HepG2 (cell line): ENCODE results near the gene NPC1. TPM values are rescaled to one million over a fixed set of nuclear protein-coding genes. Genes with fewer than 3 reads are reported as not detected.
A peak's percentile ranks its signal among the peaks of the same experiment; 100 is the strongest.

ENCODE experiments used
- CSRNP2 ChIP-seq: sonication (generic); formaldehyde crosslinking; conservative IDR thresholded peaks from 2 replicates; pipeline ENCODE4 v1.8.0; 2022; ENCODE audit warnings: low read depth, missing genetic modification reagents
- FOXJ3 ChIP-seq: sonication (generic); formaldehyde crosslinking; IDR thresholded peaks from 2 replicates; pipeline ENCODE4 v1.4.0; 2020; ENCODE audit warnings: missing genetic modification reagents, mild to moderate bottlenecking, borderline replicate concordance
- KLF12 ChIP-seq: sonication (generic); formaldehyde crosslinking; IDR thresholded peaks from 2 replicates; pipeline ENCODE4 v1.4.0; 2020; ENCODE audit warnings: missing genetic modification reagents, borderline replicate concordance
- KLF9 ChIP-seq: IDR thresholded peaks from 2 replicates; pipeline ENCODE4 v1.6.1; 2016; ENCODE audit warnings: low read depth
- MTERF4 ChIP-seq: sonication (generic); formaldehyde crosslinking; IDR thresholded peaks from 2 replicates; pipeline ENCODE4 v1.8.0; 2023; ENCODE audit warnings: mild to moderate bottlenecking, missing genetic modification reagents
- NFIC ChIP-seq: IDR thresholded peaks from 2 replicates; pipeline ENCODE4 v1.6.1; 2012; ENCODE audit warnings: mild to moderate bottlenecking, low read length, inconsistent platforms
- REXO4 ChIP-seq: sonication (generic); formaldehyde crosslinking; IDR thresholded peaks from 2 replicates; pipeline ENCODE4 v1.8.0; 2022; ENCODE audit warnings: missing genetic modification reagents, mild to moderate bottlenecking, borderline replicate concordance
- SALL1 ChIP-seq: sonication (generic); formaldehyde crosslinking; IDR thresholded peaks from 2 replicates; pipeline ENCODE4 v1.8.0; 2022; ENCODE audit warnings: mild to moderate bottlenecking, missing genetic modification reagents
- SETDB1 ChIP-seq: sonication (generic); formaldehyde crosslinking; IDR thresholded peaks from 2 replicates; pipeline ENCODE4 v1.5.1; 2020; ENCODE audit warnings: missing genetic modification reagents, mild to moderate bottlenecking, borderline replicate concordance
- TBX3 ChIP-seq: fragments of 450-650 bp; IDR thresholded peaks from 2 replicates; pipeline ENCODE4 v1.6.1; 2017; ENCODE audit warnings: antibody characterized with exemption, mild to moderate bottlenecking, inconsistent platforms, borderline replicate concordance
- TOPORS ChIP-seq: sonication (generic); formaldehyde crosslinking; IDR thresholded peaks from 2 replicates; pipeline ENCODE4 v1.8.0; 2023; ENCODE audit warnings: mild to moderate bottlenecking, missing genetic modification reagents
- ZBTB14 ChIP-seq: sonication (generic); formaldehyde crosslinking; IDR thresholded peaks from 2 replicates; pipeline ENCODE4 v1.4.0; 2020; ENCODE audit warnings: missing genetic modification reagents
- ZBTB38 ChIP-seq: sonication (generic); formaldehyde crosslinking; IDR thresholded peaks from 2 replicates; pipeline ENCODE4 v1.5.1; 2020; ENCODE audit warnings: mild to moderate bottlenecking, missing genetic modification reagents
- ZNF235 ChIP-seq: sonication (generic); formaldehyde crosslinking; IDR thresholded peaks from 2 replicates; pipeline ENCODE4 v1.8.1; 2023; ENCODE audit warnings: mild to moderate bottlenecking, missing genetic modification reagents, borderline replicate concordance
- ZNF260 ChIP-seq: sonication (generic); formaldehyde crosslinking; IDR thresholded peaks from 2 replicates; pipeline ENCODE4 v1.4.0; 2020; ENCODE audit warnings: missing genetic modification reagents, low read depth, mild to moderate bottlenecking, borderline replicate concordance
- ZNF276 ChIP-seq: sonication (generic); formaldehyde crosslinking; IDR thresholded peaks from 2 replicates; pipeline ENCODE4 v1.4.0; 2020; ENCODE audit warnings: mild to moderate bottlenecking, low read depth, missing genetic modification reagents
- ZNF329 ChIP-seq: sonication (generic); formaldehyde crosslinking; IDR thresholded peaks from 2 replicates; pipeline ENCODE4 v1.9.0; 2021; ENCODE audit warnings: low read depth, mild to moderate bottlenecking, missing genetic modification reagents
- ZNF33B ChIP-seq: sonication (generic); formaldehyde crosslinking; IDR thresholded peaks from 2 replicates; pipeline ENCODE4 v1.5.1; 2020; ENCODE audit warnings: mild to moderate bottlenecking, missing genetic modification reagents
- ZNF34 ChIP-seq: sonication (generic); formaldehyde crosslinking; IDR thresholded peaks from 2 replicates; pipeline ENCODE4 v1.4.0; 2020; ENCODE audit warnings: mild to moderate bottlenecking, missing genetic modification reagents, borderline replicate concordance
- ZNF354B ChIP-seq: sonication (generic); formaldehyde crosslinking; IDR thresholded peaks from 2 replicates; pipeline ENCODE4 v1.8.0; 2022; ENCODE audit warnings: mild to moderate bottlenecking, missing genetic modification reagents
- ZNF496 ChIP-seq: sonication (generic); formaldehyde crosslinking; IDR thresholded peaks from 2 replicates; pipeline ENCODE4 v1.8.1; 2023; ENCODE audit warnings: mild to moderate bottlenecking, moderate library complexity, missing genetic modification reagents; ENCODE audit not compliant: insufficient replicate concordance
- polyA plus RNA-seq, 8 experiments: library from polyadenylated mRNA; depleted of rRNA in 3 of 8; stranded (reverse) in 7 of 8; unstranded in 1 of 8; fragments of >200 nt; fragmentation: Illumina TruSeq in 4 of 8; extraction: Trizol in 4 of 8; gene quantifications; 2 replicates each; pipeline versions ENCODE4 v1.2.1 to v1.2.3, GENCODE V29; 2011 to 2016; ENCODE audit warnings: low read depth in 4 of 8, missing spikeins in 1 of 8, mixed read lengths in 1 of 8; ENCODE audit not compliant: insufficient read depth in 1 of 8
- total RNA-seq, 5 experiments: library from RNA; depleted of rRNA; stranded (reverse); fragments of >200 nt; fragmentation: Illumina TruSeq; extraction: Trizol; gene quantifications; 2 replicates each; pipeline ENCODE4 v1.2.3, GENCODE V29; 2016; ENCODE audit warnings: low read depth in 1 of 5

Gene NPC1
- total and polyA plus RNA-seq, 2 of the 13 experiments (the other 11 are each of a cell fraction or from before 2014, with no cell fraction given), result 46.5 to 114 TPM

GRCh38 chr18:23503038-23503962 lies 83.0 kb downstream of the NPC1 start, which contains the start of gene RMC1 (continued):
- TF ChIP-seq CSRNP2 (CRISPR knock-in tag), result 0 out of 2 replicates have a peak, but pooled peaks have one; percentile 40
- TF ChIP-seq ZBTB38 (CRISPR knock-in tag), result peak; percentile 69
- TF ChIP-seq SALL1 (CRISPR knock-in tag), result peak; percentile 66; the same call in 1 of the 2 replicates
- peak; percentile 54; the same call in 1 of the 2 replicates for TF ChIP-seq ZNF33B (CRISPR knock-in tag)
- no peak for TF ChIP-seq TBX3
- no peak for TF ChIP-seq ZNF34
- no peak for TF ChIP-seq ZNF276 (CRISPR knock-in tag)
- no peak for TF ChIP-seq NFIC
- peak; percentile 64; the same call in 1 of the 2 replicates for TF ChIP-seq KLF12 (CRISPR knock-in tag)
- TF ChIP-seq MTERF4 (CRISPR knock-in tag), result no peak; the same call in 1 of the 2 replicates
- TF ChIP-seq ZNF235 (CRISPR knock-in tag), result 0 out of 2 replicates have a peak, but pooled peaks have one; percentile 22
- TF ChIP-seq TOPORS (CRISPR knock-in tag), result no peak
- TF ChIP-seq ZNF329 (CRISPR knock-in tag), result peak; percentile 9; the same call in 1 of the 2 replicates
- TF ChIP-seq ZNF496 (CRISPR knock-in tag), result no peak
- TF ChIP-seq ZNF354B (CRISPR knock-in tag), result no peak
- TF ChIP-seq SETDB1 (CRISPR knock-in tag), result peak; percentile 23; the same call in 1 of the 2 replicates
- no peak for TF ChIP-seq REXO4
- no peak for TF ChIP-seq KLF9 (CRISPR knock-in tag)
- peak; percentile 68 for TF ChIP-seq ZBTB14 (CRISPR knock-in tag)
- TF ChIP-seq ZNF260 (CRISPR knock-in tag), result no peak
- TF ChIP-seq FOXJ3 (CRISPR knock-in tag), result no peak
